ENCODE data around the gene DUSP16.
"Not testable (repeated sequence)": the region's sequence is repeated elsewhere in the genome, so short reads cannot be mapped to it uniquely, and the experiment has no call there.

The DUSP16 gene

GRCh38 chr12:12506496-12506890, 56.2 kb downstream of the DUSP16 start:
- H3K27ac ChIP-seq (ENCODE audit: low read depth, low read length), result peak overlapping the region; percentile 48; the same call in 1 of the 2 replicates
- H3K4me3 ChIP-seq (ENCODE audit: low read depth, low read length), result no peak overlapping the region
- H3K36me3 ChIP-seq (ENCODE audit: control insufficient read depth, insufficient read depth, low read length), result no peaks in the 10 kb centered on the region
- no peaks in the 10 kb centered on the region for H3K9me3 ChIP-seq (ENCODE audit: control insufficient read depth, insufficient read depth, low read depth, low read length)
- no peaks in the 10 kb centered on the region for H3K27me3 ChIP-seq (ENCODE audit: control insufficient read depth, insufficient read depth, low read length)
- peaks cover 34% of the 10 kb centered on the region for H3K4me1 ChIP-seq (ENCODE audit: control insufficient read depth, insufficient read depth, low read length)
- H3K9ac ChIP-seq (ENCODE audit: low read length), result peak overlapping the region; percentile 27

GRCh38 chr12:12505544-12506495, 56.8 kb downstream of the DUSP16 start:
- no peaks in the 10 kb centered on the region for H3K27me3 ChIP-seq (ENCODE audit: control insufficient read depth, insufficient read depth, low read length)
- no peaks in the 10 kb centered on the region for H3K36me3 ChIP-seq (ENCODE audit: control insufficient read depth, insufficient read depth, low read length)
- H3K9me3 ChIP-seq (ENCODE audit: control insufficient read depth, insufficient read depth, low read depth, low read length), result no peaks in the 10 kb centered on the region
- peak overlapping the region; percentile 27 for H3K9ac ChIP-seq (ENCODE audit: low read length)
- H3K27ac ChIP-seq (ENCODE audit: low read depth, low read length), result peak overlapping the region; percentile 48; the same call in 1 of the 2 replicates
- H3K4me1 ChIP-seq (ENCODE audit: control insufficient read depth, insufficient read depth, low read length), result peaks cover 39% of the 10 kb centered on the region
- H3K4me3 ChIP-seq (ENCODE audit: low read depth, low read length), result peak overlapping the region; percentile 23; the same call in 1 of the 2 replicates

GRCh38 chr12:12503384-12504078, 59.1 kb downstream of the DUSP16 start:
- Histone ChIP-seq H3K4me3 (ENCODE audit: low read depth, low read length) (no peak overlapping the region), H3K27me3 (ENCODE audit: control insufficient read depth, insufficient read depth, low read length) (no peaks in the 10 kb centered on the region), H3K27ac (ENCODE audit: low read depth, low read length) (no peak overlapping the region), H3K36me3 (ENCODE audit: control insufficient read depth, insufficient read depth, low read length) (no peaks in the 10 kb centered on the region; the same call in 1 of the 2 replicates), H3K9ac (ENCODE audit: low read length) (no peak overlapping the region), H3K9me3 (ENCODE audit: control insufficient read depth, insufficient read depth, low read depth, low read length) (no peaks in the 10 kb centered on the region), H3K4me1 (ENCODE audit: control insufficient read depth, insufficient read depth, low read length) (peaks cover 41% of the 10 kb centered on the region)

GRCh38 chr12:12502815-12503151, 59.9 kb downstream of the DUSP16 start:
- peaks cover 33% of the 10 kb centered on the region for H3K4me1 ChIP-seq (ENCODE audit: control insufficient read depth, insufficient read depth, low read length)
- no peaks in the 10 kb centered on the region for H3K27me3 ChIP-seq (ENCODE audit: control insufficient read depth, insufficient read depth, low read length)
- no peaks in the 10 kb centered on the region; the same call in 1 of the 2 replicates for H3K36me3 ChIP-seq (ENCODE audit: control insufficient read depth, insufficient read depth, low read length)
- H3K9ac ChIP-seq (ENCODE audit: low read length), result no peak overlapping the region
- H3K4me3 ChIP-seq (ENCODE audit: low read depth, low read length), result no peak overlapping the region
- no peak overlapping the region for H3K27ac ChIP-seq (ENCODE audit: low read depth, low read length)
- no peaks in the 10 kb centered on the region for H3K9me3 ChIP-seq (ENCODE audit: control insufficient read depth, insufficient read depth, low read depth, low read length)

GRCh38 chr12:12502130-12502814, 60.4 kb downstream of the DUSP16 start:
- not testable (repeated sequence) for H3K9me3 ChIP-seq (ENCODE audit: control insufficient read depth, insufficient read depth, low read depth, low read length); H3K36me3 ChIP-seq (ENCODE audit: control insufficient read depth, insufficient read depth, low read length); H3K4me3 ChIP-seq (ENCODE audit: low read depth, low read length); H3K27ac ChIP-seq (ENCODE audit: low read depth, low read length); H3K9ac ChIP-seq (ENCODE audit: low read length); H3K27me3 ChIP-seq (ENCODE audit: control insufficient read depth, insufficient read depth, low read length)
- H3K4me1 ChIP-seq (ENCODE audit: control insufficient read depth, insufficient read depth, low read length), result peaks cover 30% of the 10 kb centered on the region

- H3K9me3 ChIP-seq (ENCODE audit: control insufficient read depth, insufficient read depth, low read depth, low read length), result no peaks in the 10 kb centered on the region
These were observed 61.5 kb downstream of the DUSP16 start for GRCh38 chr12:12501121-12501520.

GRCh38 chr12:12499909-12500604, 62.6 kb downstream of the DUSP16 start:
- Histone ChIP-seq H3K4me3 (ENCODE audit: low read depth, low read length) (no peak overlapping the region), H3K36me3 (ENCODE audit: control insufficient read depth, insufficient read depth, low read length) (no peaks in the 10 kb centered on the region; the same call in 1 of the 2 replicates), H3K27me3 (ENCODE audit: control insufficient read depth, insufficient read depth, low read length) (no peaks in the 10 kb centered on the region), H3K4me1 (ENCODE audit: control insufficient read depth, insufficient read depth, low read length) (peaks cover 17% of the 10 kb centered on the region; the same call in 1 of the 2 replicates), H3K27ac (ENCODE audit: low read depth, low read length) (no peak overlapping the region), H3K9ac (ENCODE audit: low read length) (no peak overlapping the region), H3K9me3 (ENCODE audit: control insufficient read depth, insufficient read depth, low read depth, low read length) (no peaks in the 10 kb centered on the region)

More at GRCh38 chr12:12501121-12501520, 61.5 kb downstream of the DUSP16 start:
- H3K36me3 ChIP-seq (ENCODE audit: control insufficient read depth, insufficient read depth, low read length), result no peaks in the 10 kb centered on the region; the same call in 1 of the 2 replicates
- H3K9ac ChIP-seq (ENCODE audit: low read length), result no peak overlapping the region
- no peak overlapping the region for H3K27ac ChIP-seq (ENCODE audit: low read depth, low read length)
- H3K4me3 ChIP-seq (ENCODE audit: low read depth, low read length), result no peak overlapping the region
- H3K4me1 ChIP-seq (ENCODE audit: control insufficient read depth, insufficient read depth, low read length), result peaks cover 26% of the 10 kb centered on the region
- no peaks in the 10 kb centered on the region for H3K27me3 ChIP-seq (ENCODE audit: control insufficient read depth, insufficient read depth, low read length)

GRCh38 chr12:12498210-12498609, 64.5 kb downstream of the DUSP16 start:
- Histone ChIP-seq H3K9ac (ENCODE audit: low read length) (no peak overlapping the region), H3K27me3 (ENCODE audit: control insufficient read depth, insufficient read depth, low read length) (no peaks in the 10 kb centered on the region), H3K9me3 (ENCODE audit: control insufficient read depth, insufficient read depth, low read depth, low read length) (no peaks in the 10 kb centered on the region), H3K27ac (ENCODE audit: low read depth, low read length) (no peak overlapping the region), H3K36me3 (ENCODE audit: control insufficient read depth, insufficient read depth, low read length) (peaks cover 3% of the 10 kb centered on the region; the same call in 1 of the 2 replicates), H3K4me3 (ENCODE audit: low read depth, low read length) (no peak overlapping the region), H3K4me1 (ENCODE audit: control insufficient read depth, insufficient read depth, low read length) (peaks cover 17% of the 10 kb centered on the region; the same call in 1 of the 2 replicates)

GRCh38 chr12:12495536-12495935, 67.1 kb downstream of the DUSP16 start:
- Histone ChIP-seq H3K36me3 (ENCODE audit: control insufficient read depth, insufficient read depth, low read length) (peaks cover 9% of the 10 kb centered on the region), H3K27ac (ENCODE audit: low read depth, low read length) (no peak overlapping the region), H3K4me1 (ENCODE audit: control insufficient read depth, insufficient read depth, low read length) (peaks cover 11% of the 10 kb centered on the region; the same call in 1 of the 2 replicates), H3K9me3 (ENCODE audit: control insufficient read depth, insufficient read depth, low read depth, low read length) (no peaks in the 10 kb centered on the region), H3K9ac (ENCODE audit: low read length) (no peak overlapping the region), H3K4me3 (ENCODE audit: low read depth, low read length) (no peak overlapping the region), H3K27me3 (ENCODE audit: control insufficient read depth, insufficient read depth, low read length) (no peaks in the 10 kb centered on the region)

- Histone ChIP-seq H3K9ac (ENCODE audit: low read length) (no peak overlapping the region), H3K9me3 (ENCODE audit: control insufficient read depth, insufficient read depth, low read depth, low read length) (no peaks in the 10 kb centered on the region), H3K27ac (ENCODE audit: low read depth, low read length) (no peak overlapping the region), H3K27me3 (ENCODE audit: control insufficient read depth, insufficient read depth, low read length) (no peaks in the 10 kb centered on the region), H3K4me1 (ENCODE audit: control insufficient read depth, insufficient read depth, low read length) (peaks cover 7% of the 10 kb centered on the region; the same call in 1 of the 2 replicates), H3K4me3 (ENCODE audit: low read depth, low read length) (no peak overlapping the region), H3K36me3 (ENCODE audit: control insufficient read depth, insufficient read depth, low read length) (peaks cover 28% of the 10 kb centered on the region)
These were observed 70.1 kb downstream of the DUSP16 start for GRCh38 chr12:12492547-12492946.

All from HUES6 (cell line).